Bladder microvascular endothelial cell (primary cell): Measurements from ENCODE around the gene UNC13B. TPM values are rescaled to one million over a fixed set of nuclear protein-coding genes. Genes with fewer than 3 reads are reported as not detected.

Source experiments
- total RNA-seq: library from RNA; depleted of rRNA; stranded (reverse); fragments of >200 nt; gene quantifications from 2 replicates; pipeline ENCODE4 v1.2.3, GENCODE V29; 2014

The UNC13B gene
- total RNA-seq = 33.4 and 42.9 TPM in 2 replicates

GRCh38 chr9:35161713-35162604 is at the start of gene UNC13B:
Gene UNC13B (plus strand): TSS chr9:35162009. CDS start chr9:35162284, 275 bp downstream.

GRCh38 chr9:35115680-35116538 is 45.9 kb upstream of the UNC13B start, which contains the start of gene ATOSB:
Gene ATOSB (minus strand): TSS chr9:35115862. CDS start chr9:35108274, 7,588 bp downstream.

Other genes with a start within 250 kb of the UNC13B start
- not detected in 2 replicates for gene PHF24, start 203.7 kb upstream of the UNC13B start, total RNA-seq
- 3.1 and 4.8 TPM in 2 replicates for gene DNAJB5, start 172.3 kb upstream of the UNC13B start, total RNA-seq
- 445 and 593 TPM in 2 replicates for gene VCP, start 89.4 kb upstream of the UNC13B start, total RNA-seq
- gene FANCG, start 82.1 kb upstream of the UNC13B start, total RNA-seq = 20.6 and 22.7 TPM in 2 replicates
- gene PIGO, start 65.4 kb upstream of the UNC13B start, total RNA-seq = 7.6 and 12.6 TPM in 2 replicates
- 116 and 143 TPM in 2 replicates for gene STOML2, start 58.9 kb upstream of the UNC13B start, total RNA-seq
- 13.8 and 25.2 TPM in 2 replicates for gene ATOSB, start 46.1 kb upstream of the UNC13B start, total RNA-seq